A549 (cell line): Measurements from ENCODE around the gene CDC23.

Source experiments
- EP300 ChIP-seq, 2 experiments: fragments of >200 bp; sonication (Bioruptor Twin); formaldehyde crosslinking; IDR thresholded peaks; 2 replicates in 1 of 2; 3 replicates in 1 of 2; pipeline ENCODE4 v1.6.1; 2016 to 2017
- JUNB ChIP-seq: fragments of >200 bp; sonication (Bioruptor Twin); formaldehyde crosslinking; IDR thresholded peaks from 2 replicates; pipeline ENCODE4 v1.6.1; 2016
- MAZ ChIP-seq: fragments of 150-350 bp; IDR thresholded peaks from 2 replicates; pipeline ENCODE4 v1.6.1; 2014; ENCODE audit warnings: antibody characterized with exemption, low read depth, low read length, borderline replicate concordance
- MYC ChIP-seq: IDR thresholded peaks from 2 replicates; pipeline ENCODE4 v1.6.1; 2012; ENCODE audit warnings: mild to moderate bottlenecking, inconsistent platforms, low read length, improper control_type of control experiment, borderline replicate concordance
- NFE2L2 ChIP-seq: fragments of 150-350 bp; conservative IDR thresholded peaks from 2 replicates; pipeline ENCODE4 v1.6.1; 2014; ENCODE audit warnings: low read length
- NR3C1 ChIP-seq: fragments of >200 bp; sonication (Bioruptor Twin); formaldehyde crosslinking; IDR thresholded peaks from 3 replicates; pipeline ENCODE4 v1.6.1; 2017
- RAD21 ChIP-seq, 2 experiments: fragments of >200 bp in 1 of 2; sonication (Bioruptor Twin) in 1 of 2; formaldehyde crosslinking in 1 of 2; IDR thresholded peaks in 1 of 2; conservative IDR thresholded peaks in 1 of 2; 2 replicates in 1 of 2; 3 replicates in 1 of 2; pipeline ENCODE4 v1.6.1; 2012 to 2018; ENCODE audit warnings: inconsistent platforms in 1 of 2
- RNF2 ChIP-seq: fragments of 200-600 bp; sonication (generic); IDR thresholded peaks from 2 replicates; pipeline ENCODE4 v1.6.1; 2016; ENCODE audit warnings: low read depth, mild to moderate bottlenecking, antibody characterized with exemption, moderate library complexity, borderline replicate concordance
- SMC3 ChIP-seq: fragments of >200 bp; sonication (Bioruptor Twin); formaldehyde crosslinking; IDR thresholded peaks from 3 replicates; pipeline ENCODE4 v1.6.1; 2018; ENCODE audit warnings: inconsistent platforms
- TF ChIP-seq, protein P1 (sequence below): fragments of 250-450 bp; sonication (Bioruptor Pico); IDR thresholded peaks from 2 replicates; pipeline ENCODE4 v1.5.0; 2021; ENCODE audit warnings: mild to moderate bottlenecking, moderate library complexity, borderline replicate concordance
- TF ChIP-seq, protein P2 (sequence below): fragments of 200-600 bp; sonication (generic); IDR thresholded peaks from 2 replicates; pipeline ENCODE4 v1.6.1; 2016; ENCODE audit warnings: antibody characterized with exemption, mild to moderate bottlenecking, moderate library complexity
- TF ChIP-seq, protein P3 (sequence below): fragments of >200 bp; sonication (Bioruptor Twin); formaldehyde crosslinking; IDR thresholded peaks from 3 replicates; pipeline ENCODE4 v1.5.1; 2016

DNA sequence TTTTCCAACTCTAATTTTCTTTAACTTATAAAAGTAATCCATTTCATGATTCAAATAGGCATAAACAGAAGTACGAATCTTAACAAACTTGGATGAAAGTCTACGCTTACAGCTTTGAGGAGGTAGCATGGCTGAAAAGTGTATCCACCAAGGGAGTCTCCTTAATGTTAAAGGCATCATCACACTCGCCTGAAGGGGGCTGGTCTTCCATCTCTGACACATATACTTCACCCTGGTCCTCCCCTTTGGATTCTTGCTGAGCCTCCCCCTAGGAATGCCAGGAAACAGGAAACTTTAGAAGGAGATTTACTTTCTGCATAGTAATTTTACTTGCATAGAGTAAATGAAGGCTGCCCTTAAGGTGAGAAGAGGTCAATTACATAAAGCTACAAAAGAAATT lies 63.6 kb downstream of the CDC23 start:
- TF ChIP-seq, protein P1, sequence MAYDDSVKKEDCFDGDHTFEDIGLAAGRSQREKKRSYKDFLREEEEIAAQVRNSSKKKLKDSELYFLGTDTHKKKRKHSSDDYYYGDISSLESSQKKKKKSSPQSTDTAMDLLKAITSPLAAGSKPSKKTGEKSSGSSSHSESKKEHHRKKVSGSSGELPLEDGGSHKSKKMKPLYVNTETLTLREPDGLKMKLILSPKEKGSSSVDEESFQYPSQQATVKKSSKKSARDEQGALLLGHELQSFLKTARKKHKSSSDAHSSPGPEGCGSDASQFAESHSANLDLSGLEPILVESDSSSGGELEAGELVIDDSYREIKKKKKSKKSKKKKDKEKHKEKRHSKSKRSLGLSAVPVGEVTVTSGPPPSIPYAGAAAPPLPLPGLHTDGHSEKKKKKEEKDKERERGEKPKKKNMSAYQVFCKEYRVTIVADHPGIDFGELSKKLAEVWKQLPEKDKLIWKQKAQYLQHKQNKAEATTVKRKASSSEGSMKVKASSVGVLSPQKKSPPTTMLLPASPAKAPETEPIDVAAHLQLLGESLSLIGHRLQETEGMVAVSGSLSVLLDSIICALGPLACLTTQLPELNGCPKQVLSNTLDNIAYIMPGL (CRISPR knock-in tag), result no peak
- no peak for TF ChIP-seq MAZ
- TF ChIP-seq, protein P2, sequence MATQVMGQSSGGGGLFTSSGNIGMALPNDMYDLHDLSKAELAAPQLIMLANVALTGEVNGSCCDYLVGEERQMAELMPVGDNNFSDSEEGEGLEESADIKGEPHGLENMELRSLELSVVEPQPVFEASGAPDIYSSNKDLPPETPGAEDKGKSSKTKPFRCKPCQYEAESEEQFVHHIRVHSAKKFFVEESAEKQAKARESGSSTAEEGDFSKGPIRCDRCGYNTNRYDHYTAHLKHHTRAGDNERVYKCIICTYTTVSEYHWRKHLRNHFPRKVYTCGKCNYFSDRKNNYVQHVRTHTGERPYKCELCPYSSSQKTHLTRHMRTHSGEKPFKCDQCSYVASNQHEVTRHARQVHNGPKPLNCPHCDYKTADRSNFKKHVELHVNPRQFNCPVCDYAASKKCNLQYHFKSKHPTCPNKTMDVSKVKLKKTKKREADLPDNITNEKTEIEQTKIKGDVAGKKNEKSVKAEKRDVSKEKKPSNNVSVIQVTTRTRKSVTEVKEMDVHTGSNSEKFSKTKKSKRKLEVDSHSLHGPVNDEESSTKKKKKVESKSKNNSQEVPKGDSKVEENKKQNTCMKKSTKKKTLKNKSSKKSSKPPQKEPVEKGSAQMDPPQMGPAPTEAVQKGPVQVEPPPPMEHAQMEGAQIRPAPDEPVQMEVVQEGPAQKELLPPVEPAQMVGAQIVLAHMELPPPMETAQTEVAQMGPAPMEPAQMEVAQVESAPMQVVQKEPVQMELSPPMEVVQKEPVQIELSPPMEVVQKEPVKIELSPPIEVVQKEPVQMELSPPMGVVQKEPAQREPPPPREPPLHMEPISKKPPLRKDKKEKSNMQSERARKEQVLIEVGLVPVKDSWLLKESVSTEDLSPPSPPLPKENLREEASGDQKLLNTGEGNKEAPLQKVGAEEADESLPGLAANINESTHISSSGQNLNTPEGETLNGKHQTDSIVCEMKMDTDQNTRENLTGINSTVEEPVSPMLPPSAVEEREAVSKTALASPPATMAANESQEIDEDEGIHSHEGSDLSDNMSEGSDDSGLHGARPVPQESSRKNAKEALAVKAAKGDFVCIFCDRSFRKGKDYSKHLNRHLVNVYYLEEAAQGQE, result no peak
- no peak for TF ChIP-seq NFE2L2
- TF ChIP-seq, protein P3, sequence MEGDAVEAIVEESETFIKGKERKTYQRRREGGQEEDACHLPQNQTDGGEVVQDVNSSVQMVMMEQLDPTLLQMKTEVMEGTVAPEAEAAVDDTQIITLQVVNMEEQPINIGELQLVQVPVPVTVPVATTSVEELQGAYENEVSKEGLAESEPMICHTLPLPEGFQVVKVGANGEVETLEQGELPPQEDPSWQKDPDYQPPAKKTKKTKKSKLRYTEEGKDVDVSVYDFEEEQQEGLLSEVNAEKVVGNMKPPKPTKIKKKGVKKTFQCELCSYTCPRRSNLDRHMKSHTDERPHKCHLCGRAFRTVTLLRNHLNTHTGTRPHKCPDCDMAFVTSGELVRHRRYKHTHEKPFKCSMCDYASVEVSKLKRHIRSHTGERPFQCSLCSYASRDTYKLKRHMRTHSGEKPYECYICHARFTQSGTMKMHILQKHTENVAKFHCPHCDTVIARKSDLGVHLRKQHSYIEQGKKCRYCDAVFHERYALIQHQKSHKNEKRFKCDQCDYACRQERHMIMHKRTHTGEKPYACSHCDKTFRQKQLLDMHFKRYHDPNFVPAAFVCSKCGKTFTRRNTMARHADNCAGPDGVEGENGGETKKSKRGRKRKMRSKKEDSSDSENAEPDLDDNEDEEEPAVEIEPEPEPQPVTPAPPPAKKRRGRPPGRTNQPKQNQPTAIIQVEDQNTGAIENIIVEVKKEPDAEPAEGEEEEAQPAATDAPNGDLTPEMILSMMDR, result no peak
- TF ChIP-seq EP300 (IDR thresholded peaks at IDR 0.05), result no peak
- no peak for TF ChIP-seq RAD21 (conservative IDR thresholded peaks at IDR 0.05 in 1 of 2, IDR thresholded peaks at IDR 0.05 in 1 of 2)
- TF ChIP-seq NR3C1, result no peak
- no peak for TF ChIP-seq RNF2
- TF ChIP-seq SMC3, result no peak
- no peak for TF ChIP-seq JUNB
- no peak for TF ChIP-seq MYC
